ENCODE data around the gene TMEM53. TPM values are rescaled to one million over a fixed set of nuclear protein-coding genes. Genes with fewer than 3 reads are reported as not detected.

Gene TMEM53
- total RNA-seq, 1 experiment from 2014 or later: 22.9 TPM

- ChIA-PET CTCF (no interaction called here), POLR2A (no interaction called here)
- Histone ChIP-seq H3K36me3 (ENCODE audit: control insufficient read depth, insufficient read depth, low read length) (no peaks in the 10 kb centered on the region), H3K4me3 (ENCODE audit: low read depth in 2 of 2, low read length in 2 of 2) (no peak overlapping the region), H3K27ac (ENCODE audit: low read length) (no peak overlapping the region), H3K27me3 (ENCODE audit: control insufficient read depth, insufficient read depth, low read length) (no peaks in the 10 kb centered on the region), H3K9me3 (ENCODE audit: control insufficient read depth, insufficient read depth, low read depth, low read length) (no peaks in the 10 kb centered on the region), H3K4me1 (ENCODE audit: control insufficient read depth, insufficient read depth, low read length) (peaks cover 26% of the 10 kb centered on the region)
- no TSS peak for BruUV-seq (replicated peaks)
- intact Hi-C loops (cut with micrococcal nuclease; ENCODE audit: unreplicated experiment) (no loop called here), in situ Hi-C loops (cut with HindIII; ENCODE audit: low pct_unique_long_range_greater_than_20kb, low sequenced_read_pairs) (no loop called here)
- no peak for DNase-seq (ENCODE audit: low read depth, low spot score)
- ATAC-seq: no peak
- TF ChIP-seq REST (IDR thresholded peaks at IDR 0.05; ENCODE audit: insufficient read depth in 1 of 2, low read depth in 2 of 2, low read length in 1 of 2): no peak
- no peak for TF ChIP-seq TCF7L2 (IDR thresholded peaks at IDR 0.05; ENCODE audit: low read depth, low read length)
- TF ChIP-seq POLR2AphosphoS5 (IDR thresholded peaks at IDR 0.05; ENCODE audit: low read depth, low read length): no peak
- no peak for TF ChIP-seq CTCF (IDR thresholded peaks at IDR 0.05)
- TF ChIP-seq SIN3A (IDR thresholded peaks at IDR 0.05; ENCODE audit: borderline replicate concordance, insufficient read depth, low read depth, low read length): no peak
These were observed 2.4 kb upstream of the TMEM53 start for GRCh38 chr1:44676484-44677200.

- ChIA-PET POLR2A (interaction anchor here (1.6 kb wide), 1 partner anchor 44 kb away, joined by 3 read pairs; no protein-coding TSS in a partner anchor), CTCF (no interaction called here)
- DNase-seq (ENCODE audit: low read depth, low spot score) (no peak), ATAC-seq (no peak)
- Histone ChIP-seq H3K9me3 (ENCODE audit: control insufficient read depth, insufficient read depth, low read depth, low read length) (no peaks in the 10 kb centered on the region), H3K4me1 (ENCODE audit: control insufficient read depth, insufficient read depth, low read length) (peaks cover 26% of the 10 kb centered on the region), H3K27me3 (ENCODE audit: control insufficient read depth, insufficient read depth, low read length) (no peaks in the 10 kb centered on the region), H3K4me3 (ENCODE audit: low read depth in 2 of 2, low read length in 2 of 2) (peak overlapping the region; percentile 72 to 96), H3K27ac (ENCODE audit: low read length) (peak overlapping the region; percentile 93), H3K36me3 (ENCODE audit: control insufficient read depth, insufficient read depth, low read length) (no peaks in the 10 kb centered on the region)
- no TSS peak for BruUV-seq (replicated peaks)
- no peak for TF ChIP-seq SIN3A (IDR thresholded peaks at IDR 0.05; ENCODE audit: borderline replicate concordance, insufficient read depth, low read depth, low read length)
- no peak for TF ChIP-seq TCF7L2 (IDR thresholded peaks at IDR 0.05; ENCODE audit: low read depth, low read length)
- TF ChIP-seq CTCF (IDR thresholded peaks at IDR 0.05): no peak
- no peak for TF ChIP-seq POLR2AphosphoS5 (IDR thresholded peaks at IDR 0.05; ENCODE audit: low read depth, low read length)
- TF ChIP-seq REST (IDR thresholded peaks at IDR 0.05; ENCODE audit: insufficient read depth in 1 of 2, low read depth in 2 of 2, low read length in 1 of 2): no peak
- intact Hi-C loops (cut with micrococcal nuclease; ENCODE audit: unreplicated experiment): no loop called here
- in situ Hi-C loops (cut with HindIII; ENCODE audit: low pct_unique_long_range_greater_than_20kb, low sequenced_read_pairs): no loop called here
These were observed 905 bp upstream of the TMEM53 start for GRCh38 chr1:44675186-44675585.
